ENCODE data around the gene GRIA2.

GRIA2 gene

DNA sequence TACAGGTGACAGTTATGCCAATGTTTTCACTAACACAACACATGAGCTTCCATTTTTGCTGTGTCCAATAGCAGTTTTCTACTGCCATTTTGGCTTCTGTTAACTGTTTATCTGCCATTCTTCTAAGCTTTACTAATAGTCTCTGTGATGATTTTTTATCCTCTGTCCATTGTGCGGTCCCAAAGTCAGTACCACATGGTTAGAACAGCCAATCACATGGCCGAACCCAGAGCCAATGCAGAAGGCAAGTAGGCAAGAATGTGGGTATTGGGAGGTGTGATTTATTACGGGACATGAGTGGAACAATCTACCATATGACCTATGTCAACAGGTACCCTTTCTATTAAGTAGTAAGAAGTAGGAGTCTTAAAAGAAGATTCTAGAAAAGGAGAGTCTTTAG, 61.5 kb downstream of the GRIA2 start:
- TF ChIP-seq, protein P1, sequence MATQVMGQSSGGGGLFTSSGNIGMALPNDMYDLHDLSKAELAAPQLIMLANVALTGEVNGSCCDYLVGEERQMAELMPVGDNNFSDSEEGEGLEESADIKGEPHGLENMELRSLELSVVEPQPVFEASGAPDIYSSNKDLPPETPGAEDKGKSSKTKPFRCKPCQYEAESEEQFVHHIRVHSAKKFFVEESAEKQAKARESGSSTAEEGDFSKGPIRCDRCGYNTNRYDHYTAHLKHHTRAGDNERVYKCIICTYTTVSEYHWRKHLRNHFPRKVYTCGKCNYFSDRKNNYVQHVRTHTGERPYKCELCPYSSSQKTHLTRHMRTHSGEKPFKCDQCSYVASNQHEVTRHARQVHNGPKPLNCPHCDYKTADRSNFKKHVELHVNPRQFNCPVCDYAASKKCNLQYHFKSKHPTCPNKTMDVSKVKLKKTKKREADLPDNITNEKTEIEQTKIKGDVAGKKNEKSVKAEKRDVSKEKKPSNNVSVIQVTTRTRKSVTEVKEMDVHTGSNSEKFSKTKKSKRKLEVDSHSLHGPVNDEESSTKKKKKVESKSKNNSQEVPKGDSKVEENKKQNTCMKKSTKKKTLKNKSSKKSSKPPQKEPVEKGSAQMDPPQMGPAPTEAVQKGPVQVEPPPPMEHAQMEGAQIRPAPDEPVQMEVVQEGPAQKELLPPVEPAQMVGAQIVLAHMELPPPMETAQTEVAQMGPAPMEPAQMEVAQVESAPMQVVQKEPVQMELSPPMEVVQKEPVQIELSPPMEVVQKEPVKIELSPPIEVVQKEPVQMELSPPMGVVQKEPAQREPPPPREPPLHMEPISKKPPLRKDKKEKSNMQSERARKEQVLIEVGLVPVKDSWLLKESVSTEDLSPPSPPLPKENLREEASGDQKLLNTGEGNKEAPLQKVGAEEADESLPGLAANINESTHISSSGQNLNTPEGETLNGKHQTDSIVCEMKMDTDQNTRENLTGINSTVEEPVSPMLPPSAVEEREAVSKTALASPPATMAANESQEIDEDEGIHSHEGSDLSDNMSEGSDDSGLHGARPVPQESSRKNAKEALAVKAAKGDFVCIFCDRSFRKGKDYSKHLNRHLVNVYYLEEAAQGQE (IDR thresholded peaks at IDR 0.05; ENCODE audit: insufficient read depth in 1 of 2, low read depth in 2 of 2, low read length in 2 of 2): no peak
- TF ChIP-seq TAF1 (IDR thresholded peaks at IDR 0.05; ENCODE audit: borderline replicate concordance, insufficient read depth, low read length) (no peak), POLR2AphosphoS5 (IDR thresholded peaks at IDR 0.05; ENCODE audit: low read depth, low read length) (no peak), FOXP2 (optimal IDR thresholded peaks at IDR 0.05; ENCODE audit: borderline replicate concordance, extremely low read depth, extremely low read length, insufficient read depth) (no peak), SIN3A (IDR thresholded peaks at IDR 0.05; ENCODE audit: borderline replicate concordance, insufficient read depth, low read length) (no peak)

DNA sequence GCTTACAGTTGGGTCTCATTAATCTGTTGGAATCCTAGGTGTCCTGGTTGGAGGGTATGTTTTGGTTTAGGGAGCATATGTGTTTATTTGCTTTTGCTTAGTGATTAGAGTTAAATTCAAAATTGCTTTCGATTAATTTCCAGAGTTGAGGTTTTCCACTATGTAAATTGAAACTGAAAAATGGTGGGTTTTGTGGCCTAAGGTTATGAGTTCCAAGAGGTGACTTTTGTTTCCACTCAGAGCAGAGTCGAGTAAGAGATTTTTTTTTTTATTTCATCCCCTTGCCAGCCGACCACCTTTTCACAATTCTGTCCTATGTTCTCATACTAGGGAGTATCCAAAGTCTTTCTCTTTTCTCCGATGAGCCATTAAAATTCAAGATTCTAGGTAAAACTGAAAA, 66.9 kb downstream of the GRIA2 start:
- TF ChIP-seq, protein P1 (IDR thresholded peaks at IDR 0.05; ENCODE audit: insufficient read depth in 1 of 2, low read depth in 2 of 2, low read length in 2 of 2): no peak
- TF ChIP-seq POLR2AphosphoS5 (IDR thresholded peaks at IDR 0.05; ENCODE audit: low read depth, low read length): no peak
- TF ChIP-seq FOXP2 (optimal IDR thresholded peaks at IDR 0.05; ENCODE audit: borderline replicate concordance, extremely low read depth, extremely low read length, insufficient read depth): no peak

DNA sequence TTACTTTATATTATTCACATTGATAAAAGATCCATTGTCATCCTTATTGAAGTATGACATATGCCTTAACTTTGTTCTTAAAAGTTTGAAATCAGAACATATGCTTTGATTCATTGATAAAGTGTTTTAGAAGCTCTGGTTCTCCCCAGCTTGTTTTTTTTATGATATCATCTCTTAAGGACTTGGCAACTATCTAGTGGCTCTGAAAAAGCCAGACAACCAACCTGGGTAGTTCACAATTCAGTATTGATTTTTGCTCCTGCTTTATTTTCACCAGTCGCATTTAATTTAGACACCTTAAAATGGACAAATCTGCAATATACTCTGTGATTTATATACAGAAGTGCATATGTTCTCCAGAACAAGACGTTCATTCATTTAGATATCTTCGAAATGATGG, 70.1 kb downstream of the GRIA2 start:
- TF ChIP-seq SIN3A (IDR thresholded peaks at IDR 0.05; ENCODE audit: borderline replicate concordance, insufficient read depth, low read length) (no peak), POLR2AphosphoS5 (IDR thresholded peaks at IDR 0.05; ENCODE audit: low read depth, low read length) (no peak), FOXP2 (optimal IDR thresholded peaks at IDR 0.05; ENCODE audit: borderline replicate concordance, extremely low read depth, extremely low read length, insufficient read depth) (no peak), TAF1 (IDR thresholded peaks at IDR 0.05; ENCODE audit: borderline replicate concordance, insufficient read depth, low read length) (no peak)
- TF ChIP-seq, protein P1 (IDR thresholded peaks at IDR 0.05; ENCODE audit: insufficient read depth in 1 of 2, low read depth in 2 of 2, low read length in 2 of 2): no peak

DNA sequence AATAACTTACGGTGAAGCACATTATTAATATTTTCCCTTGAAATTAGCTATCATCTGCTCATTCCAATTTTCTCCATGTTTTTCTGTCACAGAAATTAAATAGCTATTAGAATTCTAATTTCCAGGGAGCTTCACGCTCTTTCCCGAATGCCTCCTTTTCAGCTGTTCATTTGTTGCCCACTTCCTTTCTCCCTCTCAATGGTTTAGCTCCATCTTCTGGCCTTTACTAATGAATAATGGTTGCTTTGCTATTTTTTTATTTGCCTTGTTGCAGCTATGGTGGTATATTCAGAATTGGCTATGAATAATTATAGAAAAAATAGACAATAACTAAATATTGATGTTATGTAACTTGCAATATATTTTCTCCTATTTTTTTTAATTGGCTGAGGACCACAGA, 70.5 kb downstream of the GRIA2 start:
- no peak for TF ChIP-seq SIN3A (IDR thresholded peaks at IDR 0.05; ENCODE audit: borderline replicate concordance, insufficient read depth, low read length)
- TF ChIP-seq, protein P1 (IDR thresholded peaks at IDR 0.05; ENCODE audit: insufficient read depth in 1 of 2, low read depth in 2 of 2, low read length in 2 of 2): no peak
- TF ChIP-seq TAF1 (IDR thresholded peaks at IDR 0.05; ENCODE audit: borderline replicate concordance, insufficient read depth, low read length): no peak
- TF ChIP-seq POLR2AphosphoS5 (IDR thresholded peaks at IDR 0.05; ENCODE audit: low read depth, low read length): no peak
- no peak for TF ChIP-seq FOXP2 (optimal IDR thresholded peaks at IDR 0.05; ENCODE audit: borderline replicate concordance, extremely low read depth, extremely low read length, insufficient read depth)

DNA sequence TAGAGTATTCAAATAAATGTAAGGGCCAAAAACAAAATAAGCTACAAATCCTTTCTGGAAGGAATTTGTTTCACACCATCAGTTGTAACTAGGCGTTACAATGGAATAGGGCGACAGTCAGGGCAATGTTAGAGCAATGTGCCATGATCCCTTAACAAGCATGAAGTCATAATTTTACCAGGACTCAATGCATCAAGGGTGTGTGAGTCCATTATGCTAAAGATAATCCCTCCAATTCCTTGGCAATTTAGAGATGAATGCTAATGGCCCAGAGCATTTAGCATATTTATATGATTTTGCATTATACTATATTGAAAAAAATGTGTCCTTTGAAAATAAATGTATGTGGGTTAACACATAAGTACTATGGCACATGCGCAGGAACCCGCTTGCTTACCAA, 73.1 kb downstream of the GRIA2 start:
- TF ChIP-seq POLR2AphosphoS5 (IDR thresholded peaks at IDR 0.05; ENCODE audit: low read depth, low read length) (no peak), SIN3A (IDR thresholded peaks at IDR 0.05; ENCODE audit: borderline replicate concordance, insufficient read depth, low read length) (no peak), FOXP2 (optimal IDR thresholded peaks at IDR 0.05; ENCODE audit: borderline replicate concordance, extremely low read depth, extremely low read length, insufficient read depth) (no peak), TAF1 (IDR thresholded peaks at IDR 0.05; ENCODE audit: borderline replicate concordance, insufficient read depth, low read length) (no peak)
- TF ChIP-seq, protein P1 (IDR thresholded peaks at IDR 0.05; ENCODE audit: insufficient read depth in 1 of 2, low read depth in 2 of 2, low read length in 2 of 2): no peak

Data from PFSK-1 (cell line).